ENCODE measurements around the gene WDFY3. TPM values are rescaled to one million over a fixed set of nuclear protein-coding genes. Genes with fewer than 3 reads are reported as not detected.
A peak's percentile ranks its signal among the peaks of the same experiment; 100 is the strongest.

Gene WDFY3
- total and polyA plus RNA-seq, 8 donors = 3.2 to 163 (median 28.4) TPM

DNA sequence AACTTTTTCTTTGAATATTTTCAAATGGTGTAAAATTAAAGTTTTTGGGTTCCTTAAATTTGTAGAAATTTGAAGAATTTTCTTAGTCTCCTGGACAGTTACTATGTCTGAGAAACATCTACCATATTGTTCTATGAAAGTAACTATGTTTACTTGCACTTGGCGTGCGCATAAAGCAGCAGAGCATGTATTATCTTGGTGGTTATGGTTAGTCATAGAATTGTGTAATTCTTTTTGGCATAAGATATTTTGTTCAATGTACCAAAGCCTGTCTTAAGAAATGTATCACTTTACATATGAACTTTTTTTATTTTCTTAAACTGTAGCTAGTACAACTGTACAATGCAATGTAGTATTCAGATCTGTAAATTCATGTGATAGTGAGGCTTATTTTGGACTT lies 334.4 kb downstream of the WDFY3 start:
- Histone ChIP-seq H3K9me3 (no peaks in the 10 kb centered on the region), H3K4me3 (no peak overlapping the region), H3K27me3 (no peaks in the 10 kb centered on the region), H3K36me3 (no peaks in the 10 kb centered on the region), H3K27ac (no peak overlapping the region), H3K4me1 (no peaks in the 10 kb centered on the region)
- DNase-seq = no peak
- TF ChIP-seq EP300 (IDR thresholded peaks at IDR 0.05) (no peak), POLR2AphosphoS5 (IDR thresholded peaks at IDR 0.05) (no peak), POLR2A (IDR thresholded peaks at IDR 0.05) (no peak)
- TF ChIP-seq, protein P1, sequence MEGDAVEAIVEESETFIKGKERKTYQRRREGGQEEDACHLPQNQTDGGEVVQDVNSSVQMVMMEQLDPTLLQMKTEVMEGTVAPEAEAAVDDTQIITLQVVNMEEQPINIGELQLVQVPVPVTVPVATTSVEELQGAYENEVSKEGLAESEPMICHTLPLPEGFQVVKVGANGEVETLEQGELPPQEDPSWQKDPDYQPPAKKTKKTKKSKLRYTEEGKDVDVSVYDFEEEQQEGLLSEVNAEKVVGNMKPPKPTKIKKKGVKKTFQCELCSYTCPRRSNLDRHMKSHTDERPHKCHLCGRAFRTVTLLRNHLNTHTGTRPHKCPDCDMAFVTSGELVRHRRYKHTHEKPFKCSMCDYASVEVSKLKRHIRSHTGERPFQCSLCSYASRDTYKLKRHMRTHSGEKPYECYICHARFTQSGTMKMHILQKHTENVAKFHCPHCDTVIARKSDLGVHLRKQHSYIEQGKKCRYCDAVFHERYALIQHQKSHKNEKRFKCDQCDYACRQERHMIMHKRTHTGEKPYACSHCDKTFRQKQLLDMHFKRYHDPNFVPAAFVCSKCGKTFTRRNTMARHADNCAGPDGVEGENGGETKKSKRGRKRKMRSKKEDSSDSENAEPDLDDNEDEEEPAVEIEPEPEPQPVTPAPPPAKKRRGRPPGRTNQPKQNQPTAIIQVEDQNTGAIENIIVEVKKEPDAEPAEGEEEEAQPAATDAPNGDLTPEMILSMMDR (IDR thresholded peaks at IDR 0.05) = no peak
- WGBS, 5 donors = 80 to 92% (median 84%) methylated on average over 2 of the region's 2 CpGs
- intact Hi-C loops (cut with DNase I; ENCODE audit: low total_unique reads) = no loop called here

DNA sequence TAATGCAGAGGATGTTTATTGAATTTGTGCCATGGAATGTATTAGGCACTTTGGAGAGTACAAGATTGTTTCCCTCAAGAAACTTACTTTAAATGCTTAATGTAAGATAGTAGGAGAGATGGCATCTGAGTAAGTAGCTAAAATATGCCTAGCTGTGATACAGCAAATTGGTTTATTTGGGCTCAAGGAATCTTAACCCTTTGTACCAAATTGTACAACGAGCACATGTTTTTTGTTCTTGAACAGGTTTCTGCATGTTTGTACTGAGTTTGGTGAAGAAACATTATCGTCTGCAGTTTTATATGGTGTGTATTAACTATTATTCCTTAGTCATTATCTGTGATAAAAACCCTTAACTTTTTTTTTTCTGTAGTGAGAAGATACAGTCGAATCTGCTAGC lies 334.9 kb downstream of the WDFY3 start:
- no peaks in the 10 kb centered on the region for H3K9me3 ChIP-seq
- intact Hi-C loops (cut with DNase I; ENCODE audit: low total_unique reads) = no loop called here

GRCh38 chr4:84626673-84627072 lies 339.8 kb downstream of the WDFY3 start:
- intact Hi-C loops (cut with DNase I; ENCODE audit: low total_unique reads) = no loop called here
- TF ChIP-seq EP300 (IDR thresholded peaks at IDR 0.05) = no peak
- TF ChIP-seq, protein P1 (IDR thresholded peaks at IDR 0.05) = no peak
- TF ChIP-seq POLR2A (IDR thresholded peaks at IDR 0.05) = no peak
- no peak for TF ChIP-seq POLR2AphosphoS5 (IDR thresholded peaks at IDR 0.05)
- DNase-seq = peak in 1 of 2 donors; percentile 6
- H3K4me1 ChIP-seq = no peaks in the 10 kb centered on the region
- H3K4me3 ChIP-seq = no peak overlapping the region
- peaks cover 0 to 3% (median 0%) of the 10 kb centered on the region in 4 donors for H3K36me3 ChIP-seq
- H3K27ac ChIP-seq = no peak overlapping the region
- H3K27me3 ChIP-seq = no peaks in the 10 kb centered on the region
- H3K9me3 ChIP-seq = no peaks in the 10 kb centered on the region
- 79 to 87% (median 85%) methylated on average over 5 of the region's 5 CpGs for WGBS, 5 donors

More for the DNA sequence above, 334.9 kb downstream of the WDFY3 start:
- Histone ChIP-seq H3K27me3 (no peaks in the 10 kb centered on the region), H3K4me3 (no peak overlapping the region), H3K36me3 (no peaks in the 10 kb centered on the region), H3K4me1 (no peaks in the 10 kb centered on the region), H3K27ac (no peak overlapping the region)
- 81 to 93% (median 82%) methylated on average over 3 of the region's 3 CpGs for WGBS, 5 donors
- DNase-seq = no peak
- TF ChIP-seq, protein P1 (IDR thresholded peaks at IDR 0.05) = no peak
- TF ChIP-seq EP300 (IDR thresholded peaks at IDR 0.05) (no peak), POLR2AphosphoS5 (IDR thresholded peaks at IDR 0.05) (no peak), POLR2A (IDR thresholded peaks at IDR 0.05) (no peak)

DNA sequence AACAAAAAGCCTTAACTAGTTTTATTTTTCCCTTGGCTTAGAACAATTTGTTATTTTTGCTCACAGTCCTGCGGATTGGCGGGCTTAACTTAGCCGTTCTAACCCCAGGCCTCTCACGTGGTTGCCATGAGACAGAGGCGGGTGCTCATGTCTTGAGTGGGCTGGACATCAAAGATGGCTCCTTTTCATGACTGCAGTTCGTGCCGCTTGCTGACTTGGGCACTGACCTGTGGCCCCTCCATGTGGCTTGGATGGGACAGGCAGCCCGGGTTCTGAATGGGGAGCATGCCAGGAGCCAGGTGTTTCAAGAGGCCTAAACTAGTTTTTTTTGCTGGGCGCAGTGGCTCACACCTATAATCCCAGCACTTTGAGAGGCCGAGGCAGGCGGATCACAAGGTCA lies 342.8 kb downstream of the WDFY3 start:
- Histone ChIP-seq H3K4me3 (no peak overlapping the region), H3K4me1 (no peaks in the 10 kb centered on the region), H3K27me3 (no peaks in the 10 kb centered on the region), H3K36me3 (peaks cover 0 to 6% (median 0%) of the 10 kb centered on the region in 4 donors), H3K27ac (no peak overlapping the region), H3K9me3 (no peaks in the 10 kb centered on the region)
- WGBS, 5 donors = 95 to 97% (median 97%) methylated on average over 10 to 11 of the region's 11 CpGs
- intact Hi-C loops (cut with DNase I; ENCODE audit: low total_unique reads) = no loop called here
- no peak for DNase-seq
- no peak for TF ChIP-seq POLR2AphosphoS5 (IDR thresholded peaks at IDR 0.05)
- TF ChIP-seq EP300 (IDR thresholded peaks at IDR 0.05) = no peak
- TF ChIP-seq, protein P1 (IDR thresholded peaks at IDR 0.05) = no peak
- no peak for TF ChIP-seq POLR2A (IDR thresholded peaks at IDR 0.05)

Data from stomach (tissue), 9 donors.